Measurements from ENCODE around the gene IRX1. TPM values are rescaled to one million over a fixed set of nuclear protein-coding genes. Genes with fewer than 3 reads are reported as not detected.

Gene IRX1
- total and polyA plus RNA-seq, 2 of the 8 experiments (the other 6 are each of a cell fraction or from before 2014, with no cell fraction given): 2.6 to 3.9 TPM

DNA sequence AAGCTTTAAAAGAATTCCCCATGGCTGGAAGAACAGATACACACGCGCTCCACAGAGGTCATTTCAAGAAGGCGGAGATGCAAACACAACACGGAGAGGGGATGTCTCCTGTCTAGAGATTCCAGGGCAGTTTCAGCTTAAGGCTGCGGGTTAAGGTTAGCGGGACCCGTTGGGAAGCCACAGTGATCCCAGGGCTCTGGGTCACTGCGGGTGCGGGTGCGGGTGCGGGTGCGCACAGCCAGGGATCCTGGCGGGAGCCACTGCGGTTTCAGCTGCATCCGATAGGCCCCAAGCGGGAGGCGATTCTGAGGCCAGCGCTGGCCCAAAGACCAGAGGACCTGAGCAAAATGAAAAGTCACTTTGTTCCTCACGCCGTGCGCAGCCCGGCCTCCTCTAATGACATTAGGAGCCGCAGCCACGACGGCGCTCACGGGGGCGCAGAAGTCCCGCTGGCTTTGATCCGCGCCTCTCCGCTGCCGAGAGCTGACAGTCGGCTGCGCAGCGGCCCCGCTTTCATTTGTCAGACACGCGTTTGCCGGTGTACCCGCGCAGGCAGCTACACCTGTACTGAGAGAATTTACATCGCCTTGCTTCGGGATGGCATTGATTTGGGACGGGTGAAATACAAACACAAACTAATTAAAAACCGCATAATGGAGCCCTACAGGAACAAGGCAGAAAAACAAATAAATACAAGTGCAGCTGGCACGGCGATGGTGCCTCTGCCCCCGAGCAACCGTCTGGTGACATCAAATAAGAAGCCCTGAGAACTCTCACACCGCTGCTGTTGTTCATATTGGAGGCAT is 5.3 kb upstream of the IRX1 start:
- Histone ChIP-seq H3K27ac (ENCODE audit: low read depth, low read length) (no peak overlapping the region), H3K9ac (replicated peaks in 1 of 4; ENCODE audit: extremely low read depth in 1 of 4, low read depth in 3 of 4, low read length in 3 of 4) (no peak overlapping the region), H2BK15ac (ENCODE audit: low read length) (no peak overlapping the region), H4K91ac (replicated peaks; ENCODE audit: insufficient read length, low read length) (no peak overlapping the region), H2BK20ac (ENCODE audit: low read length) (no peak overlapping the region), H2AK5ac (ENCODE audit: low read depth, low read length) (no peak overlapping the region), H2AFZ (ENCODE audit: low read length) (no peak overlapping the region), H4K20me1 (replicated peaks in 1 of 2; ENCODE audit: control insufficient read depth in 1 of 2, insufficient read depth in 2 of 2, low read length in 2 of 2) (peaks cover 0 to 6% of the 10 kb centered on the region in 2 experiments), H3K4me3 (ENCODE audit: extremely low read depth in 1 of 4, insufficient read depth in 2 of 4, low read depth in 3 of 4, low read length in 4 of 4) (peak overlapping the region in 3 of 4 experiments; percentile 19 to 55 (median 32); a peak in 5 of 8 replicates), H2BK120ac (replicated peaks; ENCODE audit: low read depth, low read length) (no peak overlapping the region), H3K4ac (replicated peaks; ENCODE audit: insufficient read length, low read depth, low read length) (no peak overlapping the region), H3K36me3 (ENCODE audit: control insufficient read depth in 2 of 4, insufficient read depth in 4 of 4, low read length in 3 of 4) (peaks cover 0 to 3% (median 0%) of the 10 kb centered on the region in 4 experiments; a peak in 1 of 8 replicates), H2BK12ac (ENCODE audit: low read depth, low read length) (no peak overlapping the region), H3K14ac (ENCODE audit: insufficient read length) (no peak overlapping the region), H3K4me1 (replicated peaks in 1 of 4; ENCODE audit: control insufficient read depth in 3 of 4, insufficient read depth in 4 of 4, low read length in 3 of 4) (peaks cover 0 to 31% (median 17%) of the 10 kb centered on the region in 4 experiments; a peak in 6 of 7 replicates), H3K23me2 (ENCODE audit: low read depth, low read length) (peaks cover 16% of the 10 kb centered on the region; the same call in 1 of the 2 replicates), H3K79me1 (ENCODE audit: low read depth, low read length) (no peaks in the 10 kb centered on the region), H4K8ac (ENCODE audit: extremely low read depth, insufficient read depth, low read length) (no peak overlapping the region; the same call in 1 of the 2 replicates), H3K4me2 (ENCODE audit: insufficient read depth in 1 of 2, low read depth in 2 of 2, low read length in 2 of 2) (peak overlapping the region; percentile 84 to 92), H2BK5ac (ENCODE audit: low read depth, low read length) (no peak overlapping the region), H3K27me3 (replicated peaks in 1 of 4; ENCODE audit: control insufficient read depth in 3 of 4, extremely low read depth in 1 of 4, insufficient read depth in 3 of 4, low read length in 3 of 4) (peaks cover 61 to 87% (median 72%) of the 10 kb centered on the region in 4 experiments), H3K56ac (replicated peaks; ENCODE audit: insufficient read length, low read depth, low read length) (no peak overlapping the region), H3K9me3 (ENCODE audit: insufficient read depth in 2 of 2, low read depth in 1 of 2, low read length in 1 of 2) (no peaks in the 10 kb centered on the region; a peak in 1 of 4 replicates), H3K23ac (ENCODE audit: insufficient read length) (no peak overlapping the region), H4K5ac (ENCODE audit: insufficient read length, low read depth, low read length) (no peak overlapping the region), H3K18ac (ENCODE audit: extremely low read depth, low read length) (no peak overlapping the region), H3K79me2 (ENCODE audit: control insufficient read depth in 1 of 2, insufficient read depth in 2 of 2, low read length in 2 of 2) (no peaks in the 10 kb centered on the region)
- peak; percentile 97; the same call in 1 of the 2 replicates for TF ChIP-seq SUZ12 (IDR thresholded peaks at IDR 0.05; ENCODE audit: low read length)
- TF ChIP-seq RXRA (IDR thresholded peaks at IDR 0.05; ENCODE audit: insufficient read depth, low read depth, low read length): no peak
- TF ChIP-seq RNF2 (IDR thresholded peaks at IDR 0.05; ENCODE audit: borderline replicate concordance, low read depth, low read length, missing control alignments, poor library complexity, severe bottlenecking): peak; percentile 86
- no peak for TF ChIP-seq SRF (IDR thresholded peaks at IDR 0.05; ENCODE audit: low read depth, low read length)
- peak; percentile 21 for TF ChIP-seq ASH2L (IDR thresholded peaks at IDR 0.05; ENCODE audit: low read length)
- WGBS, 2 experiments (ENCODE audit: extremely low coverage in 1 of 2, insufficient coverage in 1 of 2, insufficient read length in 1 of 2, insufficient replicate concordance in 2 of 2, low coverage in 1 of 2, low lambda C conversion rate in 2 of 2, missing lambda C conversion rate in 1 of 2): 9% methylated on average over 50 of the region's 51 CpGs; no CpG with 5 or more reads in 1 of the 2 experiments
- FAIRE-seq (no peak), DNase-seq (ENCODE audit: low read depth in 1 of 2, low spot score in 2 of 2) (peak in 1 of 2 experiments; percentile 57)
- POLR2A ChIA-PET (ENCODE audit: partially characterized antibody): interaction anchor here (1.2 to 1.4 kb wide), 2 partner anchors 10 to 841 kb away, joined by 4 to 5 read pairs; no protein-coding TSS in a partner anchor
- CTCF ChIA-PET (ENCODE audit: partially characterized antibody): interaction anchor here (0.6 to 3.9 kb wide), 11 partner anchors 10 to 1861 kb away, joined by 3 to 15 read pairs (median 4); no protein-coding TSS in a partner anchor
